ENCODE measurements around the gene NUDT2.

Gene NUDT2

GRCh38 chr9:34370970-34371880 is 41.9 kb downstream of the NUDT2 start:
- no peaks in the 10 kb centered on the region for H3K27me3 Mint-ChIP-seq
- peaks cover 9 to 11% of the 10 kb centered on the region in 2 donors for H3K9me3 Mint-ChIP-seq
- no peak for ATAC-seq (replicated peaks)
- peak overlapping the region in 1 of 2 donors; percentile 58 for H3K4me3 Mint-ChIP-seq
- DNase-seq = no peak
- H3K4me1 Mint-ChIP-seq = peaks cover 4 to 5% of the 10 kb centered on the region in 2 donors
- H3K27ac Mint-ChIP-seq = no peak overlapping the region
- peaks cover 23 to 24% of the 10 kb centered on the region in 2 donors for H3K36me3 Mint-ChIP-seq

DNA sequence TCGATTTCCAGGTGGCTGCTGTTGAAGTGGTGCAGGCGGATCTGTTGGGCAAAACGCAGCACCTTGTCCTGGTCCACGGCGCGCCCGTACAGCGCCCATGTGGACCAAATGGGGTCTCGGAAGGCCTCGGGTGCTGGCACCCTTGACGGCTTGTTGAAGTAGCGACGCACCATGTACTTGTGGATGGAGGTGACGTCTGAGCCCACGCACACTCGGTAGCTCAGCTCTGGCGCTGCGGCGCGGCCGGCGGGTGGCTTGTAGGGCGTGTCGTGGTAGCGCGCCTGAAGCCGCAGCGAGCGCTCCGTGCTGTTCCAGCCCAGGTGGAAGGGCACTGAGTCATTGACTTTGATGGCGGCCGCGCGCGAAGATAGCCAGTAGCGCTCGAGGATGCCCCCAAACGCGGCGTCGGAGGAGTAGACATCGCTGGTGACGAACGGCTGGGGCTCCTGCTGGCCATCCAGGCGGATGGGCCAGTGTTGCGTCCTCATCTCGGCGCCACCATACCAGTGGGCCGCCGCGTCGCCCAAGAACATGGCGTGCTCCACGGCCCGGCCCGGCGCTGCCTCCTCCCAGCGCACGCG is 42.6 kb downstream of the NUDT2 start:
- Mint-ChIP-seq H3K4me3 (no peak overlapping the region), H3K9me3 (peaks cover 4 to 8% of the 10 kb centered on the region in 2 donors), H3K27ac (no peak overlapping the region), H3K27me3 (no peaks in the 10 kb centered on the region), H3K4me1 (peaks cover 4 to 7% of the 10 kb centered on the region in 2 donors), H3K36me3 (peaks cover 19% of the 10 kb centered on the region in 2 donors)
- DNase-seq (no peak), ATAC-seq (replicated peaks) (no peak)

- H3K9me3 Mint-ChIP-seq = peaks cover 0 to 7% of the 10 kb centered on the region in 2 donors
- no peaks in the 10 kb centered on the region for H3K27me3 Mint-ChIP-seq
- peaks cover 6 to 7% of the 10 kb centered on the region in 2 donors for H3K4me1 Mint-ChIP-seq
- peak overlapping the region in 1 of 2 donors; percentile 2 for H3K4me3 Mint-ChIP-seq
- H3K36me3 Mint-ChIP-seq = peaks cover 13 to 16% of the 10 kb centered on the region in 2 donors
- no peak overlapping the region for H3K27ac Mint-ChIP-seq
- DNase-seq (no peak), ATAC-seq (replicated peaks) (no peak)
Measured at GRCh38 chr9:34372467-34373011, 43.2 kb downstream of the NUDT2 start.

- peaks cover 6 to 7% of the 10 kb centered on the region in 2 donors for H3K4me1 Mint-ChIP-seq
- DNase-seq (no peak), ATAC-seq (replicated peaks) (no peak)
- H3K9me3 Mint-ChIP-seq = peaks cover 0 to 4% of the 10 kb centered on the region in 2 donors
- H3K27me3 Mint-ChIP-seq = no peaks in the 10 kb centered on the region
- no peak overlapping the region for H3K27ac Mint-ChIP-seq
- H3K4me3 Mint-ChIP-seq = no peak overlapping the region
- peaks cover 4 to 7% of the 10 kb centered on the region in 2 donors for H3K36me3 Mint-ChIP-seq
Measured at GRCh38 chr9:34373749-34374148, 44.4 kb downstream of the NUDT2 start.

- H3K27me3 Mint-ChIP-seq = no peaks in the 10 kb centered on the region
- peaks cover 0 to 4% of the 10 kb centered on the region in 2 donors for H3K9me3 Mint-ChIP-seq
- H3K4me1 Mint-ChIP-seq = peaks cover 9 to 11% of the 10 kb centered on the region in 2 donors
- H3K36me3 Mint-ChIP-seq = peaks cover 3 to 5% of the 10 kb centered on the region in 2 donors
- no peak overlapping the region for H3K4me3 Mint-ChIP-seq
- no peak for DNase-seq
- no peak overlapping the region for H3K27ac Mint-ChIP-seq
- no peak for ATAC-seq (replicated peaks)
Measured at GRCh38 chr9:34374339-34374738, 45.0 kb downstream of the NUDT2 start.

DNA sequence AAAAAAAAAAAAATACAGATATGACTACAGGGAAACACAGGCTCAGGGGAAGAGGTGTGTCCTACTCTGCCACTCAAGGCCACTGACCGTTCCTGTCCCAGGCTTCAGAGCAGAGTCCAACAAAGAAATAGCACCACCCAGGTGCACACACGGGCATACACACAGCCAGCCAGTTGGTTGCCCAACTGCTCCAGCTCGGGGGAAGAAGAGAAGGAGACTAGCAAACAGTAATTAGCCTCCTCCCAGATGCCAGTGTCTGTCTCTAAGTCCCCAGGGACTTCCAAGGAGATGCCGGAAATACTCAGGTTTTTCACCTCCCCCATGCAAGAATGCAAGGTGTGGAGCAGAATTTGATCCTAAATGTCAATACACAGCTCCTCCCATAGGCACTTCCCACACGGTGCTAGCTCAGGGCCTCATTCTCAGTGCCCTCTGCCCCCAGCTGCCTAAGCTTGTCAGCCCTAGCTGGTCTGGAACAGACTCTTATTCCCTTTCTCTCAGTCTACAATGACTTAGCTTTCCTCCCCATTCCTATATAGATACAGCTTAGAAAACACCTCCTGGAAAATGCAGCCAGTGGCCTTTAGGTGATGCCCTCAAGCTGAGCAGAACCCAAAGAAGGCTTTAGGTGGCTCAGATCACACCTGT is 45.7 kb downstream of the NUDT2 start:
- Mint-ChIP-seq H3K36me3 (peaks cover 3 to 5% of the 10 kb centered on the region in 2 donors), H3K27ac (no peak overlapping the region), H3K27me3 (no peaks in the 10 kb centered on the region), H3K4me1 (peaks cover 14 to 18% of the 10 kb centered on the region in 2 donors), H3K9me3 (peaks cover 0 to 4% of the 10 kb centered on the region in 2 donors), H3K4me3 (no peak overlapping the region)
- ATAC-seq (replicated peaks) (no peak), DNase-seq (no peak)

DNA sequence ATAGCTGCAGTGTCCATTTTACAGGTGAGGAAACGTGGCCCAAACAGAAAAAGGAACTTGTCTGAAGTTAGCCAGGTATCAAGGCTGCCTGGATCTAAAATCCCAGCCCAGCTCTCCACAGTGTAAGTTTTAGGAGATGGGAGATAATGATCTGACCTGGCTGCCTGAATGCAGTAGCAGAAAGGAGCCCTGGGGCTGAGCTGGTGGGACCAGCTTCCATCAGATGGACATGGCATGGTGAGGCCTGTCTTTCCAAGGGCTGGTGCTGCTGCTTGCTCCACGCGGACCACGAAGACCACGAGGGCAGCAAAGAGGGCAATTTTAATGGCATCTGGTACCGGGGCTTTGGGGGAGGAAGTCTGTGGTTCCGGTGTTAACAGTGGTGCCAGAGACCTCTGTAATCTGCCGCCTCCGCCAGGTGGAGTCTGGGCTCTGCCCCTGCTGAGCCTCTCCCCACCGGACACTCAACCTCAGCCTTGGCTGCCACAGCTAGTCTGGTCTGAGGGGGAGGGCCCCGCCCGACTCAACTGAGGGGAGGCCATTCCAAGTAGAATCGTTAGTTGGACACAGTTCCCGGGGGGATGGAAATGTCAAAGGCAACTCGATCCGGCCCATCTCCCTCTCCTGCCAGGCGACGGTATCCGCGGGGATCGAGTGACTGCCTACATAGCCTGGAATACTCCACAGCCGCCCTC is 46.7 kb downstream of the NUDT2 start:
- Mint-ChIP-seq H3K9me3 (peaks cover 0 to 3% of the 10 kb centered on the region in 2 donors), H3K27me3 (peaks cover 1 to 3% of the 10 kb centered on the region in 2 donors), H3K4me3 (peak overlapping the region; percentile 84 to 89), H3K36me3 (peaks cover 3% of the 10 kb centered on the region in 2 donors), H3K4me1 (peaks cover 19 to 27% of the 10 kb centered on the region in 2 donors), H3K27ac (no peak overlapping the region)
- ATAC-seq (replicated peaks) (peak; percentile 25 to 30), DNase-seq (no peak)

- Mint-ChIP-seq H3K4me1 (peaks cover 25 to 32% of the 10 kb centered on the region in 2 donors), H3K4me3 (peak within 1 kb of the TSS; percentile 84 to 89), H3K9me3 (no peaks in the 10 kb centered on the region), H3K36me3 (no peaks in the 10 kb centered on the region), H3K27me3 (peaks cover 7 to 9% of the 10 kb centered on the region in 2 donors), H3K27ac (no peak within 1 kb of the TSS)
- ATAC-seq (replicated peaks) = peak; percentile 86 to 89
- peak; percentile 97 for DNase-seq
Measured at GRCh38 chr9:34376596-34377403, 47.4 kb downstream of the NUDT2 start, which contains the start of gene MYORG. Gene MYORG, minus strand, starts transcription at chr9:34376898. Its CDS starts 3,955 bp downstream, at chr9:34372943.

DNA sequence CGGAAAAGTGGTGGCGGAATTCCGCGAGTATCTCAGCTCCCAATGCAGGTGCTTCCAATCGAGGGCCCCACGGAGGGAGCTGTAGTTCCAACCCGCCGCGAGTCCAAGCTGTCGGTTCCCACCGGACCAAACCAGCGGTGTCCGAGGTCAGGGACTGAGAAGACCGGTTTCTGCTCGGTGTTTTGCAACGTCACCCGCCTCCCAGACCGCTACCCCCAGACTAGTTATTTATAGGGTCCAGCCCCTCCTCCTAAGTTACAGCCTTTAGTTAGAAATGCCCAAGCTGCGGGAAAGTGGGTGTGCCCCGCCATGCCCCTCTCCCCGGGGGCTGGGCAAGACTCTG is 48.0 kb downstream of the NUDT2 start:
- no peak for ATAC-seq (replicated peaks)
- peak overlapping the region; percentile 84 to 89 for H3K4me3 Mint-ChIP-seq
- H3K4me1 Mint-ChIP-seq = peaks cover 25 to 32% of the 10 kb centered on the region in 2 donors
- H3K36me3 Mint-ChIP-seq = no peaks in the 10 kb centered on the region
- DNase-seq = no peak
- H3K27me3 Mint-ChIP-seq = peaks cover 7 to 9% of the 10 kb centered on the region in 2 donors
- no peak overlapping the region for H3K27ac Mint-ChIP-seq
- no peaks in the 10 kb centered on the region for H3K9me3 Mint-ChIP-seq

DNA sequence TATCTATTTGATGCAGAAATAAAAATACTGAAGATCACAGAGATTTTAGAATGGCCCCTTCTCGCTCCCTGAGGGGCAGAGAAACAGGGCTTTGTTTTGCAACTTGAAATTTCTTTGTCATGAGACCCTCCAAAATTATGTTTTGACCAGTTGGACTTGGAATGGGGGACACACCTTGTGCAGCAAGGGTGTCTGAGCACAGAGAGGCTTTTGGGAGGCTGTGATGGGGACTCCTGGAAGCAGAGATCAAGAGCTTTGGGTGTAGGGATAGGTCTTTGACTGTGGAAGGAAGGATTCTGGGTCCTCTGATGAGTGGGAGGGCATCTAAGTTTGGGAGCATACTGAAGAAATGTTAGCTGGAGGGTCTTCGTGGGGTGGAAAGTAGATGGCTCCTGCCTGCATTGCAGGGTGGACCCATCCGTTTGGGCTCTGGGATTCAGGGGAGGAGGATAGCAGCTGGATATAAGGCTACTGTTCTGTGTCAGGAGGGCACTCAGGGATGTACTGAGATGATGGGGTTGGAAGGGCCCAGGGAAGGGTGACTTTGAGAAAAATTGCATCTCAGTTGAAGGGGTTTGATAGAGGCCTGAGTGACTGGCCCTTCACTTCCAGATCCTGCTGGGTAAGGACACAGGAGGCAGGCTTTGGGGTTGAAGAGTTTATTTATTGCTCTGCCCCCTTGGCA is 49.1 kb downstream of the NUDT2 start:
- H3K9me3 Mint-ChIP-seq = no peaks in the 10 kb centered on the region
- H3K27ac Mint-ChIP-seq = no peak overlapping the region
- ATAC-seq (replicated peaks) = no peak
- no peak overlapping the region for H3K4me3 Mint-ChIP-seq
- H3K4me1 Mint-ChIP-seq = peaks cover 25 to 38% of the 10 kb centered on the region in 2 donors
- DNase-seq = no peak
- H3K36me3 Mint-ChIP-seq = no peaks in the 10 kb centered on the region
- H3K27me3 Mint-ChIP-seq = peaks cover 7 to 9% of the 10 kb centered on the region in 2 donors

GRCh38 chr9:34379334-34380033 is 50.1 kb downstream of the NUDT2 start:
- Mint-ChIP-seq H3K9me3 (no peaks in the 10 kb centered on the region), H3K27ac (peak overlapping the region; percentile 15), H3K27me3 (peaks cover 7 to 9% of the 10 kb centered on the region in 2 donors), H3K36me3 (no peaks in the 10 kb centered on the region), H3K4me1 (peaks cover 25 to 39% of the 10 kb centered on the region in 2 donors), H3K4me3 (peak overlapping the region; percentile 85 to 89)
- ATAC-seq (replicated peaks) = peak; percentile 40 to 42
- peak; percentile 82 for DNase-seq

DNA sequence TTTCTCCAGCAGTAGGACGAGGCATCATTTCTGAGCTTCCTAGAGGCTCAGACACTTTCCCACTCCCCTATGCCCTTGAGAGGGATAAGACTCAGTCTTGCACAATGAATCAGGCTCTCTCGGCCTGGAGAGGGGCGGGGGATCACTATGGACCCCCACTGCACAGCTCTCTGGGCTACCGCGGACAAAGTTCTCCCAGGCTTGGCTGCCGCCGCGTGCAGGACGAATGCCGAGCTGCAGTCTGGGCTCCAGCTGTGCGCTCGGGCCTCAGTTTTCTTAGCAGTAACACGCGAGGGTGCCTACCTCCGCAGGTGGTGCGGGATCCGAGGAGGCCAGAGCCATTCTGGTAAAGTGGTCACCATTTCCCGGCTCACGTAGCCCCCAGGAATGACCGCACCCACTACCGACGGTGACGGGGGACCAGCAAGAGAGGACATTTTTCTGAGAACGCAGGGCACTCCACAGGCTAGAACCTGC is 50.7 kb downstream of the NUDT2 start:
- ATAC-seq (replicated peaks) (no peak), DNase-seq (no peak)
- H3K9me3 Mint-ChIP-seq = no peaks in the 10 kb centered on the region
- H3K27me3 Mint-ChIP-seq = peaks cover 9 to 10% of the 10 kb centered on the region in 2 donors
- no peaks in the 10 kb centered on the region for H3K36me3 Mint-ChIP-seq
- peaks cover 25 to 39% of the 10 kb centered on the region in 2 donors for H3K4me1 Mint-ChIP-seq
- peak overlapping the region; percentile 68 for H3K27ac Mint-ChIP-seq
- peak overlapping the region; percentile 85 to 89 for H3K4me3 Mint-ChIP-seq

Measured in stimulated activated naive B cell treated with anti-CD40 and anti-IgM and Interleukin-4, amounts not matched to agents 10 μg/mL and 1 μg/mL and 100 μg/mL, for 72 hours (primary cell).